Choroid plexus epithelial cell (primary cell): ENCODE data around the gene ALK.

Experiments
- DNase-seq: peaks from one replicate; pipeline ENCODE4 v3.0.0-alpha.2; 2010; ENCODE audit warnings: low read depth
- H3K4me3 ChIP-seq: 2 replicates; pipeline ENCODE4 v1.5.1; 2011; ENCODE audit warnings: low read depth, mild to moderate bottlenecking, control low read depth, low read length, moderate library complexity
- TF ChIP-seq, protein P1 (sequence below): conservative IDR thresholded peaks from 2 replicates; pipeline ENCODE4 v1.5.1; 2011; ENCODE audit warnings: low read depth, mild to moderate bottlenecking, control low read depth, inconsistent platforms, low read length, moderate library complexity

ALK gene

DNA sequence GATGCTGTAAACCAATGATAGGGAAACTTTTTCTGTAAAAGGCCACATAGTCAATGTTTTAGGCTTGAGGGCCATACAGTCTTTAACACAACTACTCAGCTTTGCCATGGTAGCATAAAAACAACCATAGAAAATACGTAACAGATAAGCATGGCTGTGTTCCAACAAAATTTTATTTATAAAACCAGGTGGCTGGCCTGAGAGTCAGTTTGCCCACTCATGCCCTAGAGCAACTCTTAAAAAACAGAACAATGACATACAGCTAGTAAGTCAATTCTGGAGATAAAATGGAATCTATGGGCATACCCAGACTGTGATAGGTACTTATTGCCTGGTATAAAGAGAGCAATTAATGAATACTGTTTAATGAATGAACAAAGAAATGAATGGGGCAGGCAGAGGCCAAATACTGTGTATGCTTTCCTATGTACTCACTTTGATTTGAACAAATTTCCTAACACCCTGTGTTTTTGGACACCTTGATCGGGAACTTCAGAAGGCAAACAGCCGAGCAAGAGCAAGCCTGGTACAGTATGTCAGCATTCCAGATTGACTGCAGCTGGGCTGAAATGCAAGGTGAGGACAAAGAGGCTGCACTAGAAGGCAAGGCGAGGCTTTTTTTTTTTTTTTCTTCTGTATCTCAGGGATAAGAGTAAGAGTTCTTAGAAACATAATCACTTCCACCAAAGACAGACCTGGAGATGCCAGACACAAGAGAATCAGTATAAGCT, 490.8 kb downstream of the ALK start:
- no peak overlapping the region for H3K4me3 ChIP-seq
- no peak for DNase-seq
- TF ChIP-seq, protein P1, sequence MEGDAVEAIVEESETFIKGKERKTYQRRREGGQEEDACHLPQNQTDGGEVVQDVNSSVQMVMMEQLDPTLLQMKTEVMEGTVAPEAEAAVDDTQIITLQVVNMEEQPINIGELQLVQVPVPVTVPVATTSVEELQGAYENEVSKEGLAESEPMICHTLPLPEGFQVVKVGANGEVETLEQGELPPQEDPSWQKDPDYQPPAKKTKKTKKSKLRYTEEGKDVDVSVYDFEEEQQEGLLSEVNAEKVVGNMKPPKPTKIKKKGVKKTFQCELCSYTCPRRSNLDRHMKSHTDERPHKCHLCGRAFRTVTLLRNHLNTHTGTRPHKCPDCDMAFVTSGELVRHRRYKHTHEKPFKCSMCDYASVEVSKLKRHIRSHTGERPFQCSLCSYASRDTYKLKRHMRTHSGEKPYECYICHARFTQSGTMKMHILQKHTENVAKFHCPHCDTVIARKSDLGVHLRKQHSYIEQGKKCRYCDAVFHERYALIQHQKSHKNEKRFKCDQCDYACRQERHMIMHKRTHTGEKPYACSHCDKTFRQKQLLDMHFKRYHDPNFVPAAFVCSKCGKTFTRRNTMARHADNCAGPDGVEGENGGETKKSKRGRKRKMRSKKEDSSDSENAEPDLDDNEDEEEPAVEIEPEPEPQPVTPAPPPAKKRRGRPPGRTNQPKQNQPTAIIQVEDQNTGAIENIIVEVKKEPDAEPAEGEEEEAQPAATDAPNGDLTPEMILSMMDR: no peak

DNA sequence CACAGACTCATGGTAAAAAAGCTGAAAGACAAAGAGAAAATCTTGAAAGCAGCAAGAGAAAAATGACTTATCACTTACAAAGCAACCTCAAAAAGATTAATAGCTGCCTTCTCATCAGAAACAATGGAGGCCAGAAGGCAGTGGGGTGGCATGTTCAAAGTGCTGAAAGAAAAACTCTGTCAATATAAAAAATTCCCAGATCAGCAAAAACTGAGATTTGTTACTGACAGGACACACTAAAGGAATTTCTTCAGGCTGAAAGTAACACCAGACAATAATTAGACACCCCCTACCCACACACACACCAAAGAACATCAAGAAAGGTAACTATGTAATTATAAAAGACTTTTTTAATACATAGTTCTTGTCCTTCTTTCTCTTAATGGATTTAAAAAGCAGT, 495.0 kb downstream of the ALK start:
- TF ChIP-seq, protein P1: no peak
- no peak overlapping the region for H3K4me3 ChIP-seq
- no peak for DNase-seq

DNA sequence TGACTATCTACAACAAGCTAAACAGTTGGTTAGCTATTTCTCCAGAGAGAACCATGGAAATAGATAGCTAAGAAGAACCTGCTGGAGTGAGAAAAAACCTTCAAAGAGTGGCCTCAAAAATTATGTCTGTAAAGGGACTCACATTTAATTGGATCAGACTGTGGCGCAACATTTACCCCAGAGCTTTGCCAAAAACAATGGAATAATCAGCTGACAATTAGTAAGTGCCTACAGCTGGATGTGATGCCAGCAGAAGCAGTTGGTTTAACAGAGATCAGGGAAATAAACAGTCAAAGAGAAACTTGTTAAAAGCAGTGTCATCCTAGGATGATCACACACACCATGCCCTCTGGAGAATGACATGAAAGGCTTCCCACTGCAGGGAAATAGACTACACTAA, 495.5 kb downstream of the ALK start:
- no peak overlapping the region for H3K4me3 ChIP-seq
- TF ChIP-seq, protein P1: no peak
- no peak for DNase-seq

DNA sequence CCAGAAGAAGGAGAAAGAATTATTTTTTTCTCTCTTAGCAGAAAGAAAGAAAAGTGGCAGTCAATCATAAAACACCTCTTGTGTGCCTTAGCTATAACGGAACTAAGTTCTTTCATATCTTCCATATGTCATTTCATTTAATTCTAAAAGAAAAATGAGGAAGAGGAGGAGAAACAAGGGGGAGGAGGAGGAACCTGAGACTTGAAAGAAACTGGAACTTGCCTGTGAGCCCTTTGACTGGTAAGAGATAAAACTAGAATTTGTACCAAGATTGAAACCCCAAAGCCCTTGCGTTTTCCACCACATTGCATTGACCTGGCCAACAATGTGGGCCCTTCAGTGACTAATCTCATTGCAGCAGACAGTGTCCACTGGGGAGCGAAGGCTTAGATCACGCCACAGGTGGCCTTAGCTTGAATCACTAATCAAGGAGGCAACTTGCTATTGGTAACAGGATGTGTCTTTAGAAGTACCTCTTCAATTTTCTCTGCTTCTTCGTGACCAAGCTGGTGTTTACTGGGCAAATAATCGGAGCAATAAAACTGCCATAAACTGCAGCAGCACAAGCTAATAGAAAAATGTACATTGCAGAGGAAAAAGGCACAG, 498.2 kb downstream of the ALK start:
- DNase-seq: no peak
- TF ChIP-seq, protein P1: no peak
- no peak overlapping the region for H3K4me3 ChIP-seq

DNA sequence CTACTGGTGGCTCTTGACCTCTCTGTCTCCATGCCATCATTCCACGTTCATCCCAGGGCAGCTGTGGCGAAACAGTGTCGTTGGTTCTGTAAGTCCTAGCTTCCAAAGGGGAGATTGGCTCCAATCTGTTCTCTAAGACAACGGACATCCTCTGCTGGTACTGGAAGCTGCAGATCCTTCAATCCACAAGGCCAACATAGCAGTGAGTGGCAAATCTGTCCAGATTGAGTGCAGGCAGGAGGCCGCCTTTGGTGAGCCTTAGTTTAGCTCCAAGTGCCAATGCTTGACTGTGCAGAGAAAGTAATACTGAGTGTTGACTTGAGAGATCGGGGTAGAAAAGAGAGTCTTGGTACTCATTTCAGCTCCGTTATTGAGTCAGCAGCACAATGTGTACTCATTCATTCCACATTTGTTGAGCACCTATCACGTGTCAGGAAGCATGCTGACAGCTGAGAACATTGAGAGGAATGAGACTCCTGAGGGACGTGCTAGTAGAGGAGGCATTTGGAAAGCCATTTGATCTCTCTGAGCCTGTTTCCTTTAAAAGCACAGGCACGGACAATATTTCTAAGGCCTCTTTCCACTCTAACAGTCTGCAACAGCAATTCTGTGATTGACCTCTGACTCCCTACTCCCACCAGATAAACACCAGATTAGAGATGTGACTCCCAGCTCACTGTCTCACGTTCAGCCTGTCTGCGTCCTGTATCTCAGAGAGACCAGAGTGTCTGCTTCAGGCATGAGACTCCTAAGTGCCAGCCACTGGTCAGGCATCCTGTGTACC, 500.2 kb downstream of the ALK start:
- H3K4me3 ChIP-seq: no peak overlapping the region

DNA sequence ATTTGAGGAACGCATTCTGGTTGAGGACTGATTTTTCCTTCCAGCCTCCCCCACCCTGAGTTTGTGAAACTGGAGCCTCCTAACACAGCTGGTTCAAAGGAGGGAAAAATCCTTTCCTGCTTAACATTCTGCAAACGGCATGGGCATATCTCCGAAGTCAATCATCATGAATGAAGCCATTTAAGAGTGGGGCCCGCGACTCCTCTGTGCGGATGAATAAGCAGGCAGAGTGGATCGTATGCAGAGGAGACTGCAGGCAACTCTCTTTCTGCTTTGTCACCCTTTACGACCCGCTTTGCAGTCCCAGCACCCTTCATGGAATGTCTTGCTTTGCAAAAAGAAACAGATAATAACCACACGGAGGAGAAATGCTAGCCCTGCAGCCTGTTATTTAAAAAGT, 500.9 kb downstream of the ALK start:
- no peak for DNase-seq
- TF ChIP-seq, protein P1: no peak

More for the DNA sequence above, 500.2 kb downstream of the ALK start:
- DNase-seq: peak; percentile 81
- TF ChIP-seq, protein P1: no peak

More for the DNA sequence above, 500.9 kb downstream of the ALK start:
- H3K4me3 ChIP-seq: no peak overlapping the region
